GM12891 (cell line): ENCODE results near the gene PPARG.
"Not testable (repeated sequence)": the region's sequence is repeated elsewhere in the genome, so short reads cannot be mapped to it uniquely, and the experiment has no call there.

Source experiments
- DNase-seq: peaks from one replicate; pipeline ENCODE4 v3.0.0; 2011; ENCODE audit warnings: low spot score; ENCODE audit not compliant: insufficient read length
- FAIRE-seq: peaks from 2 replicates; lab custom pipeline; 2011; peaks lifted over from hg19 to GRCh38; lab: Jason Lieb, UNC
- PAX5 ChIP-seq: IDR thresholded peaks from 2 replicates; pipeline ENCODE4 v1.6.1; 2011; ENCODE audit warnings: low read length, moderate library complexity, mild to moderate bottlenecking; ENCODE audit not compliant: insufficient read depth, severe bottlenecking
- POLR2A ChIP-seq: IDR thresholded peaks from 2 replicates; pipeline ENCODE4 v1.6.1; 2011; ENCODE audit warnings: low read depth, low read length, control low read depth
- POLR2AphosphoS5 ChIP-seq: IDR thresholded peaks from 2 replicates; pipeline ENCODE4 v1.6.1; 2011; ENCODE audit warnings: low read depth, low read length, control low read depth
- POU2F2 ChIP-seq: IDR thresholded peaks from 2 replicates; pipeline ENCODE4 v1.6.1; 2011; ENCODE audit warnings: low read depth, mild to moderate bottlenecking, control low read depth, low read length, moderate library complexity
- SPI1 ChIP-seq: IDR thresholded peaks from 2 replicates; pipeline ENCODE4 v1.6.1; 2011; ENCODE audit warnings: low read depth, low read length, control low read depth
- TAF1 ChIP-seq: IDR thresholded peaks from 2 replicates; pipeline ENCODE4 v1.6.1; 2011; ENCODE audit warnings: low read depth, low read length, control low read depth

PPARG gene

DNA sequence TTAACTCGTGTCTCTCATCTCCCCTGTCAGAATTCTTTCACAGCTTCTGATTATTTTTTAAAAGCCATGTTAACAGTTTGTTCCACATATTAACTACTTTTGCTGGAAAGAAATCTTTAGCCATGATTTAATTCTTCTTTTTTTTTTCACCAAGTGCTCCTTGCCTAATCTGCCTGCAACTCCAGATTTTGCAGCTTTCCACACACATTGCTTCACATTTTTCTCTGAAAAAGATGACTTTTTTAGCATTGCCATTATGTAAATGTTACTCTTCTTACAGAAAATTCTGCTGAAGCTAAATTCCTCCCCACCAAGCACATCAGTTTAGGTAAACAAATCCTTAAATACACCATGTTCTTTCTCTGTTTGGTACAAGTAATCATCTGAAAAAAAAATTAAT, 23.4 kb upstream of the PPARG start:
- TF ChIP-seq POLR2AphosphoS5, result no peak
- FAIRE-seq (no peak), DNase-seq (no peak)

DNA sequence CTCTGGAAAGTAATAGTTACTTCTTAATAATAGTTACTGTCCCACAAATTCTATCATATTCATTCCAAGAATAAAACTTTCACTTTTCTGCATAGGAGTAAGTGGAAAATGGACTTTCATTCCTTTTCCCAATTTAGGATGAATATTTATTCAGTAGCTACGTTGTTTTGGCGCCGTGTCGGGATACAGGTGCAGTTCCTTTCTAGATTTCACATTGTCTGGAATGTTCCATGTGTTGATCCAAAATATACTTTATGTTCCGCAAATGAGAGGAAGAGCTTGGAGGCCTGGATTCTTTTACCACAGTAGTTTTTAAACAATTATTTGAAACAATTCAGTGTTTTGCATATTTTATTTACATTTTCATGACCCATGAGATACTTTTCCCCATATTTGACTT, 22.8 kb upstream of the PPARG start:
- TF ChIP-seq POLR2A, result no peak
- no peak for TF ChIP-seq POU2F2
- TF ChIP-seq TAF1, result no peak
- no peak for TF ChIP-seq SPI1
- no peak for TF ChIP-seq PAX5
- no peak for TF ChIP-seq POLR2AphosphoS5
- FAIRE-seq (no peak), DNase-seq (no peak)

DNA sequence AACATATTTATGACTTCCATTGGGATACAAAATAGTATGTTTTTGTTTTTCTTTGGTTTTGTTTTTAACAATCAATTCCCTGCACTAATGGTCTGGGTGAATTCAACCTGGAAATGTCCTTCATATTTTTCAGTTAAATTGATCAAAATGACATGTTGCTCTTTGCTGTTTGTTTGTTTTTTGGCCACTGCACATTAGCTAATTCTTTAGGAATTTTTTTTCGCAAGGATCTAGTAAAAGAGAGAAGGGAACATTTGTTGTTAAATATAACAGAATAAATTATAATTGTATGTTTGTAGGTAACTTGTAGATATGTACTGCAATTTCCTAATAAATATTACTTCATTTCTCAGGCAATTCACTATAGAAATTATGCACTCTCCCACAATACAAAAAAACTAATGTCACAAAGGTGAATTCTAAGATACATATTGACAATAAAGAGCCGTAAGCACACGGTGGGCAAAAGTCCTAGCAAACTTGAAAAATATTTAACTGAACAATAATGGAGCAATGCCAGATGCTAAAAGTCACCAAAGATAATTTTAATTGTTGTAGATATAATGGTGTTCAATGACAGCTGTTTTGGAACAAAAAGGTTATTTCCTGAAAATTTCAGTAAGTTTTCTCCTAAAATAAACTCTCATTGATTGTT, 21.4 kb upstream of the PPARG start:
- no peak for TF ChIP-seq POLR2AphosphoS5
- TF ChIP-seq POU2F2, result no peak
- TF ChIP-seq TAF1, result no peak
- no peak for TF ChIP-seq POLR2A
- TF ChIP-seq SPI1, result no peak
- TF ChIP-seq PAX5, result no peak
- no peak for DNase-seq
- no peak for FAIRE-seq

DNA sequence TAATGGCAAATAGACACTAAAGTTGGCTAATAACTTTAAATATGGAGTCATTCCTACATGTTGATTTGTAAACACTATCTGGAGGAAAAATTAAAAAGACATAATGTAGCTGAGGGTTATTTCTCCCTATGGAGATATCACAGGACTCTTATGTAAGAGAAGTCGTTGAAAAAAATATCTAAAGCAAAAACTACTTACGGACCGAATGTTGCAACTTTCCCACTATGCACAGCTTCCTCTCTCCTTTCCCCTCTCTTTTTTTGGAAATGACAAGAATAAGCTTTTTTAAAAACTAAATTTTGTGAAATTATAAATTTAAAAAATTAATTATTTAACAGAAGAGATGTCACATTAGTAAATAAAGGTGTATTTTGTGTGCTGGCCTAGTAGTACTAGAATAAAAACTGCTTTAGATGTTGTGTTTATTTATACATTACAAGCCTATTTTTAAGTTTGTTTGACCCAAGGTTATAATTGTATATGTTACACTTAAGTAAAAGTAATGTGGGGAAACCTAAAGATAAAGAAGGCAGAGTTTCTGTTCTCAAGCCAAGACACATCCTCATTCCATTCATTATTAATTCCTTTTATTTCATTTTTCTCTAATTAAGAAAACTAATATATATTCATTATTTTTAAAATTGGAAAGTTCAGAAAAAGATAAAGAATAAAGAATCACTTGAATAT, 20.7 kb upstream of the PPARG start:
- FAIRE-seq, result no peak
- TF ChIP-seq POLR2A, result no peak
- no peak for TF ChIP-seq POLR2AphosphoS5
- no peak for TF ChIP-seq PAX5
- DNase-seq, result no peak

DNA sequence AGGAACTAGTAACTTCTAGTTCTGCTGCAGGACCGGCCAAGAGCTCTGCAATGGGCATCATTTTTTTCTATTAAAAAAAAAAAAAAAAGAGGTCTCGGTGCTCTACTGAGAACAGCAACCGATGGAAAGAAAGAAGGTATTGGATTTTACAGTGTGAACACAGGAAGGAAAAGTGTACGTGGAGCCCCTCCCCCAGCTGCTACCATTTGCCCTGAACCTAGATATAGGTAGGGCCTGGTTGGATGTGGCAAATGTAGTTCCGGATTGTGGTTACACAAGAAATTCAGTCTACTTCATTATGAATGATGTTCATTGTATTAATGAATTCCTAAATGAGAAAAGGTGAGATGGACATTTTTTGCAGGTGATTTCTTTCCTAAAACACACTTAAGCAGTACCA, 17.9 kb upstream of the PPARG start:
- no peak for FAIRE-seq

DNA sequence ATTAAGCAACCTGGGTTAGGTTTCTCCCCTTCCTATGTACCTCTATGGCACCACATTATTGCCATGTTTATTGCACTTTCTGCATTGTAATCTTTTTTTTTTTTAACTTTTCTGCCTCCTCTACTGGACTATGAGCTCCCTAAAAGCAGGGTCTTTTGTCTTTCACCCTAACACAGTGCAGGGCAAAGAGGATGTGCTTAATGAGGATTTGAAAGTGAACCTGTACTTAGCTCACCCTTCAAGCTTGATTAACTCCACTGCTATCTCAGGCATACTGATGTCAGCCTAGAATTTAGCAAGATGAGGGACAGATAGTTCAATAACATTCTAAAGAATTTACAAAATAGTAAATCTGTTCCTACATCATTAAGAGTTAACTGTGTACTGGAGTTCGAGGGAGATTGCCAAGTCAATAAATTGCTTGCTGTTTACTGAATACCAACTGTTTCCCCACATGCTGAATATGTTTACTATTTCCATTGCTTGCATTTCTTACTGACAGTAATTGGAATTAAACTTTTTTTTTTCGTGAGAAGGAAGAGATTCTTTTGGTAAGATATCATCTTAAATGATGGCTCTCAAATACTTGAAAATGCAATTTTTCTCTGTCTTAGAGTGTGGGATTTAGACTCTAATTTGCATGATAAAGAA, 15.7 kb upstream of the PPARG start:
- DNase-seq (peak; percentile 41), FAIRE-seq (peak; percentile 95)

More for the DNA sequence above, 17.9 kb upstream of the PPARG start:
- DNase-seq, result no peak
- TF ChIP-seq TAF1 (no peak), PAX5 (no peak), POLR2AphosphoS5 (no peak), POLR2A (no peak), POU2F2 (no peak), SPI1 (no peak)

DNA sequence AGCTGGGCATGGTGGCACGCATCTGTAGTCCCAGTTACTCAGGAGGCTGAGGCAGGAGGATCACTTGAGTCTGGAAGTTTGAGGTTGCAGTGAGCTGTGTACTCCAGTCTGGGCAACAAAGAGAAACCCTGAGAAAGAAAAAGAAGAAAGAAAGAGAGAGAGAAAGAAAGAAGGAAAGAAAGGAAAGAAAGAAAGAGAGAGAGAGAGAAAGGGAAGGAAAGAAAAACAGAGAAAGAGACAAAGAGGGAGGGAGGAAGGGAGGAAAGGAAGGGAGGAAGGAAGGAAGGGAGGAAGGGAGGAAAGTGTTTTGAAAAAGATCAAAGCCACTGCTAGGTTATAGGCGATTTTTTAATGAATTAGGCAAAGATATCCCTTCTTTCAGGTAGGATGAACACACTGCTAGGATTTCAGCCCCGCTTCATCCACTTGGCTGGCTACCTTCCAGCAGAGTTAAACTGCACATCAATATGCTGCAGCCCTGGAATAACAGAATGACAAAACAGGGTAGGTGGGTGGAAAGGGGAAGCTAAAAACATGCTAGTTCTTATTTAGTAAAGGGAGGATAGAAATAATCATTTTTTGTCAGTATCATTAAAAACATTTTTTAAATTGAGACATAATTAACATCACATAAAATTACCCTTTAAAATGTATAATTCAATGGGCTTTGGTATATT, 12.8 kb upstream of the PPARG start:
- no peak for DNase-seq
- no peak for FAIRE-seq
- TF ChIP-seq TAF1 (no peak), POLR2AphosphoS5 (no peak), PAX5 (no peak), POLR2A (no peak), POU2F2 (no peak)

More for the DNA sequence above, 15.7 kb upstream of the PPARG start:
- TF ChIP-seq PAX5, result no peak
- no peak for TF ChIP-seq POU2F2
- no peak for TF ChIP-seq POLR2A
- TF ChIP-seq POLR2AphosphoS5, result no peak
- TF ChIP-seq SPI1, result peak; percentile 95

DNA sequence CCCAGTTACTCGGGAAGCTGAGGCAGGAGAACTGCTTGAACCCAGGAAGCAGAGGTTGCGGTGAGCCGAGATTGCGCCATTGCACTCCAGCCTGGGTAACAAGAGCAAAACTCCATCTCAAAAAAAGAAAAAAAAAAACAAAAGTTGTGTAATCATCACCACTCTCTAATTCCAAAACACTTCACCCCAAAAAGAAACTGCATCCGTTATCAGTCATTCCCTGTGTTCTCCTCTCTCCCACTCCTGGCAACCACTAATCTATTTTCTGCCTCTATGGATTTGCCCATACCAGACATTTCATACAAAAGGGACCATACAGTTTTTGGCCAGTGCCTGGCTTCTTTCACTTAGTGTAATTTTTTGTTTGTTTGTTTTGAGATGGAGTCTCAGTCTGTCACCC, 12.0 kb upstream of the PPARG start:
- FAIRE-seq, DNase-seq: not testable (repeated sequence)

DNA sequence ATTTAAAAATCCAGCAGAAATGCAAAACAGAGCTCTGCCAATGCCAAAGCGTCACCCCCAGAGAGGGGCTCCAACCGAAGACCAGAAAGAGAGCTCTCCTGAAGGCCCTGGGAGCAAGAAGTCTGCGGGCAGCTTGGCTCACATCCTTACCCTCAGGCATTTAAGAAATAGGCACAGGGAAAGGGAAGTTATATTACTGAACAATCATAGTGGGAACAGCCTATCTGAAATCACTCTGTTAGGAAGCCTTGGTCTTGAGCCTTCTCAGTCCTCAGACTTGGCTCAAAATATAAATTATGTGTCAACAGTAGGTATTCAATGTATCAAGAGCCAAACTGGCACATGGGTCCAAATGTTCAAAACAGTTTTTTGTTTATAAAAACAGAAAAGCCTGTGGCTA, 10.3 kb upstream of the PPARG start:
- no peak for FAIRE-seq
- no peak for TF ChIP-seq POU2F2

DNA sequence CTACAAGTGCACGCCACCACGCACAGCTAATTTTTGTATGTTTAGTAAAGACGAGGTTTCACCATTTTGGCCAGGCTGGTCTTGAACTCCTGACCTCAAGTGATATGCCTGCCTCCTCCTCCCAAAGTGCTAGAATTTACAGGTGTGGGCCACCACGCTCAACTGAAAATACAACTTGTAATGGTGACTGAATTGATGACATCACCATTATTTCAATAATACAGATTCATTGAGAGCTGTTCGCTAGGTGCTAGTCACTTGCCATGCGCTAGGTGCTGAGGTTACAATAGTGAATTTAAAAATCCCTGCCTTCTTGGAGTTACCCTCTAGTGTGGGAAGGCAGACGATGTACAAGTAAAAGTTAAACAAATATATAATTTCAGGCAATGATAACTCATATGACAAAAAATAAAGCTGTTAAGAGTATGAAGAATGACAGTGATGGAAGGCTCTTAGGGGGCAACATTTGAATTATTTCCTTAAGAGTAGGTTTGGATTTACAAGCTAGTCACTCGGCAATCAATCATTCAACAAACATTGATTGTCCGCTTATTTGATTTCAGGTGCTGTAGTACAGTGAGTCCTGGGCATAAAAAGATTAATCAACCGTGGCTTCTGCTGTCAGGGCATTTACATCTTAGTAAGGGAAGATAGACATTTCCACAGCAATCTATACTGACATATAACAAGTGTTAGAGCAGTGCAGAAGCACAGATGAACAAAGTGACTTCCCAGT, 9.1 kb upstream of the PPARG start:
- FAIRE-seq (no peak), DNase-seq (no peak)
- no peak for TF ChIP-seq POU2F2
- no peak for TF ChIP-seq SPI1
- TF ChIP-seq TAF1, result no peak
- TF ChIP-seq POLR2AphosphoS5, result no peak
- TF ChIP-seq PAX5, result no peak
- TF ChIP-seq POLR2A, result no peak

More for the DNA sequence above, 10.3 kb upstream of the PPARG start:
- no peak for DNase-seq
